ENCODE data around the gene HECA.

Gene HECA

GRCh38 chr6:139146317-139146726 lies 11.4 kb downstream of the HECA start:
- H3K36me3 ChIP-seq (ENCODE audit: control insufficient read depth, insufficient read depth, low read length): no peaks in the 10 kb centered on the region
- H3K4me3 ChIP-seq (replicated peaks; ENCODE audit: low read depth, low read length): no peak overlapping the region
- TF ChIP-seq, protein P1, sequence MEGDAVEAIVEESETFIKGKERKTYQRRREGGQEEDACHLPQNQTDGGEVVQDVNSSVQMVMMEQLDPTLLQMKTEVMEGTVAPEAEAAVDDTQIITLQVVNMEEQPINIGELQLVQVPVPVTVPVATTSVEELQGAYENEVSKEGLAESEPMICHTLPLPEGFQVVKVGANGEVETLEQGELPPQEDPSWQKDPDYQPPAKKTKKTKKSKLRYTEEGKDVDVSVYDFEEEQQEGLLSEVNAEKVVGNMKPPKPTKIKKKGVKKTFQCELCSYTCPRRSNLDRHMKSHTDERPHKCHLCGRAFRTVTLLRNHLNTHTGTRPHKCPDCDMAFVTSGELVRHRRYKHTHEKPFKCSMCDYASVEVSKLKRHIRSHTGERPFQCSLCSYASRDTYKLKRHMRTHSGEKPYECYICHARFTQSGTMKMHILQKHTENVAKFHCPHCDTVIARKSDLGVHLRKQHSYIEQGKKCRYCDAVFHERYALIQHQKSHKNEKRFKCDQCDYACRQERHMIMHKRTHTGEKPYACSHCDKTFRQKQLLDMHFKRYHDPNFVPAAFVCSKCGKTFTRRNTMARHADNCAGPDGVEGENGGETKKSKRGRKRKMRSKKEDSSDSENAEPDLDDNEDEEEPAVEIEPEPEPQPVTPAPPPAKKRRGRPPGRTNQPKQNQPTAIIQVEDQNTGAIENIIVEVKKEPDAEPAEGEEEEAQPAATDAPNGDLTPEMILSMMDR (IDR thresholded peaks at IDR 0.05; ENCODE audit: insufficient read depth, low read length, poor library complexity, severe bottlenecking): no peak
- no peaks in the 10 kb centered on the region for H3K27me3 ChIP-seq (replicated peaks; ENCODE audit: control insufficient read depth, insufficient read depth, low read length)
- DNase-seq (ENCODE audit: extremely low read depth, insufficient read length): no peak

DNA sequence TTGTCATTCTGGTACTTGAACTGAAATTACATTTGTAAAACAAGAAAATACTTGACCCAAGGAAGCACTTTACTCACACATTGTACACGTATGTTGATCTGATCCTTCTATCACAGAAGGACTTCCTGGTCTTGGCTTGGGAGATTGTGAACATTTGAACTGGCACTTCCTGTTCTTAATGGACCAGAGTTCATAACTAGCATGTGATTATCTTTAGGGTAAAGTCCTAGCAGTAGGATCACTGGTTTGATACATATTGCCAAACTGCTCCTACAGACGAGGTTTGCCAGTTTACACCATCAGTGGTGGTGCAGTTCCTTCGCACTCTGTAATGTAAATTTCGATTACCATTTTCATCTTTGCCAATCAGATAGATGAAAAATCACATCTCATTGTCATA lies 12.7 kb downstream of the HECA start:
- Histone ChIP-seq H3K36me3 (ENCODE audit: control insufficient read depth, insufficient read depth, low read length) (no peaks in the 10 kb centered on the region), H3K27me3 (replicated peaks; ENCODE audit: control insufficient read depth, insufficient read depth, low read length) (no peaks in the 10 kb centered on the region), H3K4me3 (replicated peaks; ENCODE audit: low read depth, low read length) (no peak overlapping the region)
- DNase-seq (ENCODE audit: extremely low read depth, insufficient read length): no peak
- TF ChIP-seq, protein P1 (IDR thresholded peaks at IDR 0.05; ENCODE audit: insufficient read depth, low read length, poor library complexity, severe bottlenecking): no peak

- no peaks in the 10 kb centered on the region for H3K27me3 ChIP-seq (replicated peaks; ENCODE audit: control insufficient read depth, insufficient read depth, low read length)
- no peak for DNase-seq (ENCODE audit: extremely low read depth, insufficient read length)
- H3K4me3 ChIP-seq (replicated peaks; ENCODE audit: low read depth, low read length): no peak overlapping the region
- TF ChIP-seq, protein P1 (IDR thresholded peaks at IDR 0.05; ENCODE audit: insufficient read depth, low read length, poor library complexity, severe bottlenecking): no peak
- no peaks in the 10 kb centered on the region for H3K36me3 ChIP-seq (ENCODE audit: control insufficient read depth, insufficient read depth, low read length)
Observed at GRCh38 chr6:139148557-139149235, 13.8 kb downstream of the HECA start.

DNA sequence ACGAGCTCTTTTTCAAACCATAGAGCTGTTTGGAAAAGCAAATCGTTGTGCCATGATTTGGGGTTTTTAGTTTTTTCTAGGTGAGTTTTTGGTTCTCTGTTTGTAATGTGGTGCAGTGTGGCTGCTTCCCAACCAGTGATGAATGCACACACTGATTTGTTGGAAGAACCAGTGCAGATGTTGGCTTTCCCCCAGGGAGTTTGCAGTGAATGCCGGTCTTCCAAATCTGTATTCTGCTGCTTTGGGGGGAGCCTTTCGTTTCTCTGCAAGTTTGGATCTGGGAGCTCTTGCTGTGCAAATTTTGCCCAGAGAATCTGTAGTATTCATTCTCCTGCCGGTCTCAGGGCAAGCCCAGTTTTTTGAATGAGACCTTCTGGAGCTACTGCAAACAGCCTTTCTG lies 14.5 kb downstream of the HECA start:
- Histone ChIP-seq H3K27me3 (replicated peaks; ENCODE audit: control insufficient read depth, insufficient read depth, low read length) (no peaks in the 10 kb centered on the region), H3K36me3 (ENCODE audit: control insufficient read depth, insufficient read depth, low read length) (no peaks in the 10 kb centered on the region), H3K4me3 (replicated peaks; ENCODE audit: low read depth, low read length) (no peak overlapping the region)
- no peak for DNase-seq (ENCODE audit: extremely low read depth, insufficient read length)
- TF ChIP-seq, protein P1 (IDR thresholded peaks at IDR 0.05; ENCODE audit: insufficient read depth, low read length, poor library complexity, severe bottlenecking): no peak

- Histone ChIP-seq H3K4me3 (replicated peaks; ENCODE audit: low read depth, low read length) (no peak overlapping the region), H3K36me3 (ENCODE audit: control insufficient read depth, insufficient read depth, low read length) (no peaks in the 10 kb centered on the region), H3K27me3 (replicated peaks; ENCODE audit: control insufficient read depth, insufficient read depth, low read length) (no peaks in the 10 kb centered on the region)
- TF ChIP-seq, protein P1 (IDR thresholded peaks at IDR 0.05; ENCODE audit: insufficient read depth, low read length, poor library complexity, severe bottlenecking): no peak
- DNase-seq (ENCODE audit: extremely low read depth, insufficient read length): no peak
Observed at GRCh38 chr6:139150920-139151319, 16.0 kb downstream of the HECA start.

Data from GM06990 (cell line).